Uterus (tissue), 2 donors: ENCODE data around the gene DMD.

Experiments
- CTCF ChIP-seq, 4 experiments: fragments of 200-600 bp in 2 of 4; fragments of 450-650 bp in 2 of 4; sonication (generic) in 2 of 4; IDR thresholded peaks; one replicate each; pipeline ENCODE4 v1.5.1; 2016 to 2019; ENCODE audit warnings: antibody characterized with exemption in 4 of 4, mild to moderate bottlenecking in 2 of 4, moderate library complexity in 1 of 4
- POLR2A ChIP-seq, 2 donors: fragments of 450-650 bp; IDR thresholded peaks; one replicate each; pipeline ENCODE4 v1.6.1; 2016; ENCODE audit warnings: antibody characterized with exemption in 2 of 2, mild to moderate bottlenecking in 1 of 2, moderate library complexity in 1 of 2

- TF ChIP-seq CTCF (IDR thresholded peaks at IDR 0.05) (no peak), POLR2A (IDR thresholded peaks at IDR 0.05) (no peak)
These were observed 1200.4 kb downstream of the DMD start for GRCh38 chrX:32010948-32011347.
